ENCODE data around the gene ZSWIM3. TPM values are rescaled to one million over a fixed set of nuclear protein-coding genes. Genes with fewer than 3 reads are reported as not detected.

ZSWIM3 gene
- total and polyA plus RNA-seq, 2 of the 13 experiments (the other 11 are each of a cell fraction or from before 2014, with no cell fraction given): 5.2 to 5.8 TPM

DNA sequence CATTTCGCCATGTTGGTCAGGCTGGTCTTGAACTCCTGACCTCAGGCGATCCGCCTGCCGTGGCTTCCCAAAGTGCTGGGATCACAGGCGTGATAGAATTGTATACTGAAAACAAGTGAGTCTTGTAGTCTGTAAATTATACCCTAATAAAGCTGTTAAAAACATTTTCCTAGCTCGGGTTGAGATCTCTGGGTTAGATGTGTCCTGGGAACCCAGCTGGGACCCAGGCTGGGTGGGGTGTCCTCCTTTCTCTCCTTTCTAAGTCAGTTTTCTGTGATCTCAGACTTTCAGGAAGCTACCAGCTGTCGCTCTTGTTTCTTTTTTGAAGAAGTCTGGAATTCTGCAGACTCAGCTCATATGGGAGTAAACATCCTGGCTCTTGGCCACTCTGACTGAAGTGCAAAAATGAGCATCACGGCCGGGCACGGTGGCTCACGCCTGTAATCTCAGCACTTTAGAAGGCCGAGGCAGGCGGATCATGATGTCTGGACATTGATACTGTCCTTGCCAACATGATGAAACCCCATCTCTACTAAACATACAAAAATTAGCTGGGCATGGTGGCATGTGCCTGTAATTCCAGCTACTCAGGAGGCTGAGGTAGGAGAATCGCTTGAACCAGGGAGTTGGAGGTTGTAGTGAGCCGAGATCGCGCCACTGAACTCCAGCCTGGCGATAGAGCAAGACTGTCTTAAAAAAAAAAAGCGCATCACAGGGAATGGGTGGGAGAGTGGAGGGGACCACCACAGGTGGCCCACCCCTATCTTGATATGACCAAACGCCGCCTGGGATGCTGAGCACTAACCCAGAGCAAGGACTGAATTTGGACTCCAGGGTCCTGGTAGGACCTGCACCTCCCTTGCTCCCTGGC is 67.2 kb downstream of the ZSWIM3 start (continued):
- TF ChIP-seq, protein P1, sequence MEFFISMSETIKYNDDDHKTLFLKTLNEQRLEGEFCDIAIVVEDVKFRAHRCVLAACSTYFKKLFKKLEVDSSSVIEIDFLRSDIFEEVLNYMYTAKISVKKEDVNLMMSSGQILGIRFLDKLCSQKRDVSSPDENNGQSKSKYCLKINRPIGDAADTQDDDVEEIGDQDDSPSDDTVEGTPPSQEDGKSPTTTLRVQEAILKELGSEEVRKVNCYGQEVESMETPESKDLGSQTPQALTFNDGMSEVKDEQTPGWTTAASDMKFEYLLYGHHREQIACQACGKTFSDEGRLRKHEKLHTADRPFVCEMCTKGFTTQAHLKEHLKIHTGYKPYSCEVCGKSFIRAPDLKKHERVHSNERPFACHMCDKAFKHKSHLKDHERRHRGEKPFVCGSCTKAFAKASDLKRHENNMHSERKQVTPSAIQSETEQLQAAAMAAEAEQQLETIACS (CRISPR knock-in tag; IDR thresholded peaks at IDR 0.05): no peak
- TF ChIP-seq RXRA (CRISPR knock-in tag; IDR thresholded peaks at IDR 0.05) (no peak; the same call in 1 of the 2 replicates), ZNF607 (CRISPR knock-in tag; IDR thresholded peaks at IDR 0.05; ENCODE audit: borderline replicate concordance) (peak; percentile 62; the same call in 1 of the 2 replicates), AGO2 (optimal IDR thresholded peaks at IDR 0.05; ENCODE audit: low read depth, low read length) (no peak), FOXP1 (IDR thresholded peaks at IDR 0.05) (no peak), FOXP1 (CRISPR knock-in tag; IDR thresholded peaks at IDR 0.05) (peak; percentile 64; the same call in 1 of the 2 replicates), POLR2A (IDR thresholded peaks at IDR 0.05; ENCODE audit: insufficient read depth in 1 of 2, low read depth in 2 of 2, low read length in 2 of 2) (no peak), CHCHD3 (CRISPR knock-in tag; IDR thresholded peaks at IDR 0.05) (no peak), SOX13 (IDR thresholded peaks at IDR 0.05) (no peak), SOX13 (CRISPR knock-in tag; conservative IDR thresholded peaks at IDR 0.05 in 1 of 2, IDR thresholded peaks at IDR 0.05 in 1 of 2) (no peak), HNF4A (CRISPR knock-in tag; IDR thresholded peaks at IDR 0.05) (peak; percentile 24; the same call in 1 of the 2 replicates), ZNF543 (CRISPR knock-in tag; IDR thresholded peaks at IDR 0.05) (0 out of 2 replicates have a peak, but pooled peaks have one; percentile 22), KLF13 (CRISPR knock-in tag; IDR thresholded peaks at IDR 0.05) (no peak), SNAPC2 (CRISPR knock-in tag; IDR thresholded peaks at IDR 0.05) (0 out of 2 replicates have a peak, but pooled peaks have one; percentile 33), ZNF746 (CRISPR knock-in tag; IDR thresholded peaks at IDR 0.05) (0 out of 2 replicates have a peak, but pooled peaks have one; percentile 35), NFKB2 (CRISPR knock-in tag; IDR thresholded peaks at IDR 0.05; ENCODE audit: borderline replicate concordance) (no peak), ZNF501 (CRISPR knock-in tag; IDR thresholded peaks at IDR 0.05) (peak; percentile 76; the same call in 1 of the 2 replicates), GLI4 (CRISPR knock-in tag; IDR thresholded peaks at IDR 0.05; ENCODE audit: borderline replicate concordance) (no peak), ZSCAN20 (CRISPR knock-in tag; IDR thresholded peaks at IDR 0.05; ENCODE audit: borderline replicate concordance) (no peak), CREB1 (IDR thresholded peaks at IDR 0.05) (no peak), CREB1 (CRISPR knock-in tag; IDR thresholded peaks at IDR 0.05) (no peak), ELF4 (CRISPR knock-in tag; IDR thresholded peaks at IDR 0.05; ENCODE audit: borderline replicate concordance) (no peak)
- TF ChIP-seq, protein P2, sequence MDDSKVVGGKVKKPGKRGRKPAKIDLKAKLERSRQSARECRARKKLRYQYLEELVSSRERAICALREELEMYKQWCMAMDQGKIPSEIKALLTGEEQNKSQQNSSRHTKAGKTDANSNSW (CRISPR knock-in tag; IDR thresholded peaks at IDR 0.05; ENCODE audit: borderline replicate concordance): no peak
- TF ChIP-seq, protein P3, sequence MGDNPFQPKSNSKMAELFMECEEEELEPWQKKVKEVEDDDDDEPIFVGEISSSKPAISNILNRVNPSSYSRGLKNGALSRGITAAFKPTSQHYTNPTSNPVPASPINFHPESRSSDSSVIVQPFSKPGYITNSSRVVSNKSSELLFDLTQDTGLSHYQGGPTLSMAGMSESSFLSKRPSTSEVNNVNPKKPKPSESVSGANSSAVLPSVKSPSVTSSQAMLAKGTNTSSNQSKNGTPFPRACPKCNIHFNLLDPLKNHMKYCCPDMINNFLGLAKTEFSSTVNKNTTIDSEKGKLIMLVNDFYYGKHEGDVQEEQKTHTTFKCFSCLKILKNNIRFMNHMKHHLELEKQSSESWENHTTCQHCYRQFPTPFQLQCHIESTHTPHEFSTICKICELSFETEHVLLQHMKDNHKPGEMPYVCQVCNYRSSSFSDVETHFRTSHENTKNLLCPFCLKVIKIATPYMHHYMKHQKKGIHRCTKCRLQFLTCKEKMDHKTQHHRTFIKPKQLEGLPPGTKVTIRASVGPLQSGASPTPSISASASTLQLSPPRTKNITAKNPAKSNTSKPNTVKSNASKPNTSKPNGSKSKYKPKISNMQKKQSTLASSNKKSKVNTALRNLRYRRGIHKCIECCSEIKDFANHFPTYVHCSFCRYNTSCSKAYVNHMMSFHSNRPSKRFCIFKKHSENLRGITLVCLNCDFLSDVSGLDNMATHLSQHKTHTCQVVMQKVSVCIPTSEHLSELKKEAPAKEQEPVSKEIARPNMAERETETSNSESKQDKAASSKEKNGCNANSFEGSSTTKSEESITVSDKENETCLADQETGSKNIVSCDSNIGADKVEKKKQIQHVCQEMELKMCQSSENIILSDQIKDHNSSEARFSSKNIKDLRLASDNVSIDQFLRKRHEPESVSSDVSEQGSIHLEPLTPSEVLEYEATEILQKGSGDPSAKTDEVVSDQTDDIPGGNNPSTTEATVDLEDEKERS (CRISPR knock-in tag; IDR thresholded peaks at IDR 0.05): no peak
- TF ChIP-seq, protein P4, sequence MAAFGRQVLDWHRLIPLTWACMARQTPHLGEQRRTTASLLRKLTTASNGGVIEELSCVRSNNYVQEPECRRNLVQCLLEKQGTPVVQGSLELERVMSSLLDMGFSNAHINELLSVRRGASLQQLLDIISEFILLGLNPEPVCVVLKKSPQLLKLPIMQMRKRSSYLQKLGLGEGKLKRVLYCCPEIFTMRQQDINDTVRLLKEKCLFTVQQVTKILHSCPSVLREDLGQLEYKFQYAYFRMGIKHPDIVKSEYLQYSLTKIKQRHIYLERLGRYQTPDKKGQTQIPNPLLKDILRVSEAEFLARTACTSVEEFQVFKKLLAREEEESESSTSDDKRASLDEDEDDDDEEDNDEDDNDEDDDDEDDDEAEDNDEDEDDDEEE (CRISPR knock-in tag; IDR thresholded peaks at IDR 0.05): no peak

Data from HepG2 (cell line).